GM18507 (cell line): ENCODE data around the gene MAOA.
"Not testable (repeated sequence)": the region's sequence is repeated elsewhere in the genome, so short reads cannot be mapped to it uniquely, and the experiment has no call there.

Experiments
- DNase-seq: peaks from one replicate; pipeline ENCODE4 v3.0.0; 2011; ENCODE audit warnings: low read depth; ENCODE audit not compliant: insufficient read length; ENCODE audit errors: extremely low spot score
- FAIRE-seq: peaks from 2 replicates; lab custom pipeline; 2011; peaks lifted over from hg19 to GRCh38; lab: Jason Lieb, UNC

MAOA gene

DNA sequence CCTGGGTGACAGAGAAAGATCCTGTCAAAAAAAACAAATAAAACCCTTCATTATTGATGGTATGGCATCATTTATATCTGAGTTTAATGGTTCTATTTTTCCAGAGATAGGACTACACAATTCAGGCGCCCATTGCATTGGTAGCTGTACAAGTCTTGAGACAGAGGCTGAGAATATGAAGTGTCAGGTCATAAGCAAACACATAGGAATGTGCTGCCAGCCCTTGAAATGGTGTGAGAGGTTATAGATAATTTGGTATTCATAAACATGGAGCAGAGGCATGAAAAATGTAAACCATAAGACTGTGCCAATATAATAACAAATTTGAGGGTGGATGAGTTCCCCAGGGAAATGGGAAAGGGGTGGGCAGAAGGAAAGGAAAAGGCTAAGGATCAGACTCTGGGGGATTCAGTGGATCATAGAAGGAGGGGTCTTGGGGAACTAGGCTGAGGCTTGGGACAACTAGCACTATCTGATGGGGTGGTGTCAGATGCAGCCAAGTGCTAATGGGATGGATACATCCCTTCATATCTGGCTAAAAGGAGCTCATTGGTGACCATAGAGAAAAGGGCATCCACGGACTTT lies 50.8 kb downstream of the MAOA start:
- FAIRE-seq (no peak), DNase-seq (no peak)

DNA sequence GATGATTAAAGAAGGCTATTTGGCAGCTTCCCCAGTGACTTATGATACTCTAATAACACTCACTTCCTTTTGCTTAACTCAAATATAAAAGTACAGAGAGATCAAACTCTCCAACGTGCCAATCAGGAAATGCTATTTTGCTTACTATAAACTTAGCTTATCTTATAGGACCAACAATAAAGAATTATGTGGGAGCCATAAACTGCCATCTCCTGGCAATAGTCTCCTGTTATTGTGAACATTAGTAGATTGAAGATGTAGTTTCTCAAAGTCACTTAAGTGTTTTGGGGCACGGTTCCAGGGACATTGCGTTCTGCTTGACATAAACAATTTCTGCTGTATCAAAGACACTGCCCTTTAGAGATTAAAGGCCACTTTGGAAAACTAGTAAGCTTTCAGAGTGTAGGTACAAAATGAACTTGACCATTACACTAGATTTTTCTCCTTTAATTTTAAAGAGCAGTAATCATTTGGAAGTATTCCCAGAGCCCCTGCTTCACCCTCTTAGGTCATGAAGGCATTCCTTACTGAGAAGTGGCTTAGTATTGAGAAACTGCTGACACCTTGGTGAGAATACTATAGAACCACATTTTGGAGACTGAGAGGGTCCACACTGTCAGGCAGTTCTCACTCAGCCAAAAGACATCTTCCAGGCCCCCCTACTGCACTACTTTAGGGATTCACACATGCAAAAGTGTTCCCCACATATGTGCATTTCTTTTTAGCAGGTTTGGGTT lies 51.9 kb downstream of the MAOA start:
- no peak for FAIRE-seq
- DNase-seq, result no peak

DNA sequence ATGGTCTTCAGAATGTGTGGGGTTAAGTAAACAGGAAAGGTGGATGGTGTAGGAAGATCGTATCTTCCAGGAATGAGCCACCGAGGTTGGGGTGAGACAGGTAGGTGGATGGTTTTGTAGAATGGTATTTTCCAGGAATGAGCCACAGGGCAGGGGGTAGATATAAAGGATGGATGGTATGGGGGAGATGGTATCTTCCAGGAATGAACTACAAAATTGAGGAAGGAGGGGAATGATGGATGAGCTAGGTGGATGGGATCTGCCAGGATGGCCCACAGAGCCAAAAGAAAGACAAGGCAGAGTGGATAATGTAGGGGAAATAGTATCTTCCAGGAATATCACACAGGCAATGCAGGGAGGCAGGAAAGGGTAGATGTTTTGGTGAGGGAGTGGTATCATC lies 60.0 kb downstream of the MAOA start:
- DNase-seq (no peak), FAIRE-seq (no peak)

DNA sequence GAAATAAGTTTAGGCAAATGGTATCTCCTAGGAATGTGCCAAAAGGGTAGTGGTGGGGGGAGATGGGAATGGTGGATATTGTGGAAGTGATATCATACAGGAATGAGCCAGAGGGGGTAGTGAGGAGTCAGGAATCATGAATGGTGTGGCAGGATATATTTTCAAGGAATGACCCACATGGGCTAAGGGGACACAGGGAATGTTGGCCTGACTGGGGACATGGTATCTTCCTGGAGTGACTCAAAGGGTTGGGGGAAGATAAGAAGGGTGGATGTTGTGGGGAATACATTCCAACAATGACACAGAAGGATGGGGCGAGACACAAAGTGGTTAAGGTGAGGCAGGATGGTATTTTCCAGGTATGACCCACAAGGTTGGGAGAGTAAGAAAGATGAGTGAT lies 60.6 kb downstream of the MAOA start:
- DNase-seq, result no peak
- no peak for FAIRE-seq

DNA sequence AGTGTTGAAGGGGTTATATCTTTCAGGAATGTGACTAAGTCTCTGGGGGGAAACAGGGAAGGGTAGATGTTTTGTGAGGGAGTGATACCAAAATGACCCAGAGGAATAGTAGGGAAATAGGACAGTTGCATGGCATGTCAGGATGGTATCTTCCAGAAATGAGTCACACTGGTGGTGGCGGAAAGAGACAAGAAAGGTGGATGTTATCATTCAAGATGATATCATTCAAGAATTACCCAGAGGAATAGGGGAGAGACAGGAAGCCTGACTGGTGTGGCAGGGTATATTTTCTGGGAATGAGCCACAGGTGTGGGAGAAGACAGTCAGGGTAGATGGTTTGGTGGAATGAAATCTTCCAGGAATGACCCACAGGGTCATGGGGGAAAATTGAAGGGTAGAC lies 61.1 kb downstream of the MAOA start:
- DNase-seq, result no peak
- no peak for FAIRE-seq

DNA sequence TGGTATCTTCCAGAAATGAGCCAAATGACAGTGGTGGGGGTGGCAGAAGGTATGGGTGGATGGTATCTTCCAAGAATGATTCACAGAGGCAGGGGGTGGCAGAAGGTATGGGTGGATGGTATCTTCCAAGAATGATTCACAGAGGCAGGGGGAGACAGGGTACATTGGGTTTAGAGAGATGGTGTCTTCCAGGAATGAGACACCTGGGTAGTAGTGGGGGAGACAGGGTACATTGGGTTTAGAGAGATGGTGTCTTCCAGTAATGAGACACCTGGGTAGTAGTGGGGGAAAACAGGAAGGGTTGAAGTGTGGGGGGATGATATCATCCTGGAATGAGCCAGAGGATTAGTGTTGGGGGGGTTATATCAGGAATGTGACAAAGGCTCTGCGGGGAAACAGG lies 62.0 kb downstream of the MAOA start:
- no peak for FAIRE-seq
- no peak for DNase-seq

DNA sequence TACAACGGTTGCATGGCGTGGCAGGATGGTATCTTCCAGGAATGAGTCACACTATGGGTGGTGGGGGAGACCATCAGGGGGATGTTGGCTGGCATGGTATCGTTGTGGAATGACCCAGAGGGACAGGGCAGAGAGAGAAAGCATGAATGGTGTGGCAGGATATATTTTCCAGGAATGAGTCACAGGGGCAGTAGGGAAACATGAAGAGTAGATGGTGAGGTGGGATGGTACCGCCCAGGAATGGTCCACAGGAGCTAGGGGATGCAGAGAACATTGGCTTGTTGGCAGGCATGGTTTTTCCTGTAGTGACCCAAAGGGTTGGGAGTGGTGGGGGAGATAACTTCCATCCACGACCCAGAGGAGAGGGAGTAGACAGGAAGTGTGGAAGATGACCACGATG lies 62.4 kb downstream of the MAOA start:
- no peak for FAIRE-seq
- DNase-seq, result no peak

DNA sequence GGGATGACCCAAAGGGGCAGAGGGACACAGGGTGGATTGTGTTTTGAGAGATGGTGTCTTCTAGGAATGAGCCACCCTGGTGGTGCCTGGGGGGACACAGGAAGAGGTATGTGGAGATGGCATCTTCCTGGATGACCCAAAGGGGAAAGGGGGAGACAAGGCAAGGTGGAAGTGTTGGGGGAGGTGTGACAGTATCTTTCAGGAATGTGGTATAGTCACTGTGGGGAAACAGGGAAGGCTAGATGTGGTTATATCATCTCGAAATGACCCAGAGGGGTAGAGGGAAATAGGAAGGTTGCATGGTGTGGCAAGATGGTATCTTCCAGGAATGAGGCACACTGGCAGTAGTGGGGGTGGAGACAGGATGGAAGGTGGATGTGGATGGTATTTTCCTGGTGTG lies 62.9 kb downstream of the MAOA start:
- DNase-seq (no peak), FAIRE-seq (no peak)

DNA sequence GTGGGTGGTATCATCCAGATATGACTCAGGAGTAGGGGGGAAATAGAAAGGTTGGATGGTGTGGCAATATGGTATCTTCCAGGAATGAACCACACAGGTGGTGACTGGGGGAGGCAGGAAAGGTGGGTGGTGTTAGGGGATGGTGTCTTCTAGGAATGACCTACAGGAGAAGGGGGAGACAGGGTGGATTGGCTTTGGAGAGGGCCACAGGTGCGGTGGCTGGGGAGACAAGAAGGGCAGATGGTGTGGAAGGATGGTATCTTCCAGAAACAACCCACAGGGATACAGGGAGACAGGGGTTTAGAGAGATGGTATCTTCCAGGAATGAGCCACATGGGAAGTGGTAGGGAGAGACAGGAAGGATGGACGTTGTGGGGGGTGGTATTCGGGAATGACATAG lies 64.0 kb downstream of the MAOA start:
- no peak for FAIRE-seq
- no peak for DNase-seq

DNA sequence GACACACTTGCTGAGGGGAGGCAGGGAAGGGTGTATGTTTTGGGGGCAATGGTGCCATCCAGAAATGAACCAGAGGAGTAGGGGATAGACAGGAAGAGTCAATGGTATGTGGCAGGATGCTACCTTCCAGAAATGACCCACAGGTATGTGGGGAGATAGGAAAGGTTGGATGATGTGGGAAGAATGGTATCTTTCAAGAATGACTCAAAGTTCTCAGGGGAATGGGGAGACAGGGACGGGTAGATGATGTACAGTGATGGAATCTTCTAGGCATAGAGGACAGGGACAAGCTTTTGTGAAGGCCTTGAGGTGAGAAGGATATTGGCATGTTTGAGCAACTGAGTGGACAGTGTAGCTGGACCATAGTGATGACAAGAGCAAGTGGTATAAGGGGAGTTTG lies 64.9 kb downstream of the MAOA start:
- DNase-seq (no peak), FAIRE-seq (no peak)

DNA sequence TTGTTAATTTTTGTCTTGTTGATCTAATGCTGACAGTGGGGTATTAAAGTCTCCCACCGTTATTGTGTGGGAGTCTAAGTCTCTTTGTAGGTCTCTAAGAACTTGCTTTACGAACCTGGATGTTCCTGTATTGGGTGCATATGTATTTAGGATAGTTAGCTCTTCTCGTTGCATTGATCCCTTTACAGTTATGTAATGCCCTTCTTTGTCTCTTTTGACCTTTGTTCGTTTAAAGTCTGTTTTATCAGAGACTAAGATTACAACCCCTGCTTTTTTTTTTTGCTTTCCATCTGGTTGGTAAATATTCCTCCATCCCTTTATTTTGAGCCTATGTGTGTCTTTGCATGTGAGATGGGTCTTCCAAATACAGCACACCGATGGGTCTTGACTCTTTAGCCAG lies 69.1 kb downstream of the MAOA start:
- not testable (repeated sequence) for FAIRE-seq, DNase-seq

DNA sequence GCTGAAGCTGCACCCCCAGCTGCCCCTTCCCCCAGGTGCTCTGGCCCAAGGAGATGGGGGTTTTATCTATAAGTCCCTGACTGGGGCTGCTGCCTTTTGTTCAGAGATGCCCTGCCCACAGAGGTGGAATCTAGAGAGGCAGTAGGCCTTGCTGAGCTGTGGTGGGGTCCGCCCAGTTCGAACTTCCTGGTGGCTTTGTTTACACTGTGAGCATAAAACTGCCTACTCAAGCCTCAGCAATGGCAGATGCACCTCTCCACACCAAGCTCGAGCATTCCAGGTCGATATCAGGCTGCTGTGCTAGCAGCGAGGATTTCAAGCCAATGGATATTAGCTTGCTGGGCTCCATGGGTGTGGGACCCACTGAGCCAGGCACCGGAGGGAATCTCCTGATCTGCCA lies 71.2 kb downstream of the MAOA start:
- FAIRE-seq, DNase-seq: not testable (repeated sequence)

DNA sequence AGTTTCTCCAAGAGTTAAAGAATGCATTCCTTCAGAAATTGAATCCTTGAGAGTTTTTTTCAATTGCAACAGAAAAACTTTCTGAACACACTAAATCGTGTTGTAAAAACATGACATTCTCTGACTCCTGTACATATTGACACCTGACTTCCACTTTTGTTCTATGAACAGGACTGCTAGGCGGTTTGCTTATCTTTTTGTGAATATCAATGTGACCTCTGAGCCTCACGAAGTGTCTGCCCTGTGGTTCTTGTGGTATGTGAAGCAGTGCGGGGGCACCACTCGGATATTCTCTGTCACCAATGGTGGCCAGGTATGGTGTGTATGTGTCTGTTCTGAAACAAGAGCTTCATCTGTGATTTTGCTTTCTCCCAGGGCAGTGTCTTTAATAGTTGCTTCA lies 71.9 kb downstream of the MAOA start:
- no peak for FAIRE-seq
- DNase-seq, result no peak

DNA sequence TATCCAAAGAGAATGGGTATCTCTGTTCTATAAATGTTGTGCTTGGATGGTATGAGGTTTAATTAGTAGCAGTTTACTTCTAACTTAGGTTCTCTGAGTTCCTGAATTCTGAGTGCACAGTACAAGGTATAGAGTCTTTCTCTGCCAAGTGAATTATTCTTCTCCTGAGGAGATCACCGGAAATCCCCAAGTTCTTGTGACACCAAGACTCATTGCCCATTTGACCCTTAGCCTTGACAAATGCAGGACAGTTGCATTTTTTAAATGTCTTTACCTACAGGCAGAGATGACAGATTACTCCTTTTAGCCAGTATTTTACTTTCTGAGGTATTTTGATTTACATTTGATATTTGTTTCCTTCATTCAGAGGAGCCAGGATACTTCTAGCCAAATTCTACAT lies 72.9 kb downstream of the MAOA start:
- no peak for FAIRE-seq
- no peak for DNase-seq

DNA sequence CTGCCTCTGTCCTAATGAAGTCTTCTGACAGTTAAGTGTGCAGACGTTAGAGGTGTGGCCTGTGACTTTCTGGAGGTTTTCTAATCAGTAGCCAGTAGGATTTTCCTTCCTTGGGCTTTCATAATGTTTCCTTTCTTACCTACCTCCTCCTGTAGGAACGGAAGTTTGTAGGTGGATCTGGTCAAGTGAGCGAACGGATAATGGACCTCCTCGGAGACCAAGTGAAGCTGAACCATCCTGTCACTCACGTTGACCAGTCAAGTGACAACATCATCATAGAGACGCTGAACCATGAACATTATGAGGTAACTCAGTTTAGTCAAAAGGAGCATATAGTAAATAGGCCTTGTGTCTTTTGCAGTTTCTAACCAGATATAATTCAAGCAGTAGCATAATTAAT lies 75.0 kb downstream of the MAOA start:
- no peak for FAIRE-seq
- no peak for DNase-seq

DNA sequence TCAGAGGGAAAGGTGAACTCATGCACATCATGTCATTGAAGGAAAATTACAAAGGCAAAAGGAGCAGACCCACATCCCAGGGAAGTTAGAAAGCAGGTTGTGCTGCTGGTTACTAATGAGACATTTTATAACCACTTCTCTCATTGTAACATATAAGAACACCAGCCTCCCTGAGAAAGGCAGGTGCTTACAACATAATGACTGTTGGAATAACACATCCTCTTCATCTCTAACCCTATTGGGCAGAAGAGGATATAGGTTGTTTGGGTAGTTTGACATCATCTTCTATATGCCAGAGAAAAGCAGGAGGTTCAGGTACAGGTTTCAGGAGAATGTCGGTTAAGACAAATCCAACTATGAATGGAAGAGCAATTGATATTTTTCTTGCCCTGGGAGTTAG lies 77.6 kb downstream of the MAOA start:
- no peak for DNase-seq
- no peak for FAIRE-seq

DNA sequence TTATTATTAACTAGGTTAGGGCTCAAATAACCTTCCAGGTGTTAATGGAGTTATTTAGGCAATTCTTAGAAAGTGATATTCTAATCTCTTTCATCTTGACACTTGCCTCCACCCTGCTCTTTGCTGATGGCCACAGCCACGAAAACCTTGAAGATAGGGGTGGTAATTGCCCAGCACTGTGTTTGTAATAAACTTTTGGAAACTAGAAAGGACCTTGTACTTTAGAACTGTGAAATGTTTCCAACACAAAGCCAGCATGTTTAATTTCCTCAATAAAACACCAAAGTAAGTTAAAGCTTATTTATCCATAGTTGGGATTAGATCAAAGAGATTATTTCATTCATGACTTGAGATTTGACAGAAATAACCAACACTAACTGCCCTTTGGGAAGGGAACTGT lies 78.3 kb downstream of the MAOA start:
- FAIRE-seq, result no peak
- no peak for DNase-seq

DNA sequence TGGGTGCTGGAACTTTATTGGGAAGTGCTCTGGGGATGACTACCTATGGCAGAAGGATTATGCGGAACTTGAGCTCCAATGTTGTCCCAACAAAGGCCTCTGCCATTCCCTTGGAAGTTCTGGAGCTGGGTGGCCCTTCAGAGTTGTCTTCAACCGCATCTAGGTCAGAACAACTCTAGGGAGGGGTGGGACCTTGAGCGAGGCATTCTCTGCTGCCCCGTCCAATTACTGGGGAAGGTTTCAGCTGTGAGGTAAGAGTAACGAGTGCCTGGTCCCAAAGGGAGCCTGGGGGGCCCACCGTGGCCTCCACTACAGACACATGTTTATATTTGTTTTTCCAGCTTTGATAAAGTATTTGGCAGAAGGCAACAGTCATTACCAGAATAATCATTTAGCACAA lies 79.4 kb downstream of the MAOA start:
- no peak for FAIRE-seq
- DNase-seq, result no peak

DNA sequence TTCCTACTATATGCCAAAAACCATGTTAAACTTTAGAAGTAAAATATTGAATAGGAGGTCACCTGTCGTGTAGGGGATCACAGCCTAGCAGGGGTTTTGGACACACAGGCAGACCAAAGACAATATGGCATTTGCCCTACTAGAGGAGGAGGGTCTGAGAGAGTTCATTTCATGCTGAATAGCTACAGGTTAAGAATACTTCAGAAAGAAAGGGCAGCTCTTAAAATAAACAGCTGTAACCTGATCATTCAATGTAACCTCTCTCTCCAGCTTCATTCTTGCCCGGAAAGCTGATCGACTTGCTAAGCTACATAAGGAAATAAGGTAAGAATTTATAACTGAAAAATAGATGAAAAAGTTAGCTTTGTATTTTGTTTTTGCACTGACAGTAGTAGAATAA lies 79.9 kb downstream of the MAOA start:
- FAIRE-seq (no peak), DNase-seq (no peak)

DNA sequence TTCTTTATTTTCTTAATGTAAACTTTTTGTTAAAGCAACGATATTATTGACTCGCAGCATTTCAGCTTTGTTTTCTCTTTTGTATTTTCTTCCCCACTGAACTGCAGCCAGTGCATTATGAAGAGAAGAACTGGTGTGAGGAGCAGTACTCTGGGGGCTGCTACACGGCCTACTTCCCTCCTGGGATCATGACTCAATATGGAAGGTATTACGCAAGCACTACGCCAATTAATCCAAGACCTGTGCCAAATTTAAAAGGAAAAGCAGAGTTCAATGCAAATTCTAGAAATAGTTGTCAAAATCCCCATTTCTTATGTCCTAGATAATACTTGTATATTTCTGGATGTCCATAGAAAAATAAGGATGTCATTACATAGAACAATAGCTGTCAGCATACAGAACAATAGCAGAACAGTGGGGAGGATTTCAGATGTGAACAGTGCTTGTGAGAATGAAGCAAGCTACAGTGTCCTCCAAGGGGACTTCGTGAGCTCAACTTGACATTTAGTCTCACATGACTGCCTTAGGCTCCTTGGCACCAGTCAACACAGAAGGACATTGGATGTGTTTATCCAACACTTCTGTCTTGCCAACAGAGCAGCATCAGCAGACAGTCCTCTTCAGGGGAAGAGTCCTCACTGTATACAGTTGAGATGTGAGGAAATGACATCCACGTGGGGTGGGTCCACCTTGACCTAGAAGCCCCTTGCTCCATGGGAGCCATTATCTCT lies 85.9 kb downstream of the MAOA start:
- DNase-seq (no peak), FAIRE-seq (no peak)
